Neural progenitor cell (in vitro differentiated cells): ENCODE data around the gene RALGAPA2. TPM values are rescaled to one million over a fixed set of nuclear protein-coding genes. Genes with fewer than 3 reads are reported as not detected.

Experiments used
- DNase-seq: peaks from one replicate; pipeline ENCODE4 v3.0.0-alpha.2; 2016; ENCODE audit warnings: low spot score
- H2AFZ ChIP-seq: fragments of 200-600 bp; sonication (generic); replicated peaks from 2 replicates; pipeline ENCODE4 v1.6.1; 2016; ENCODE audit warnings: antibody characterized with exemption
- H3F3A ChIP-seq: fragments of 200-600 bp; sonication (generic); 2 replicates; pipeline ENCODE4 v1.6.1; 2016; ENCODE audit warnings: antibody characterized with exemption, low read depth
- H3K27ac ChIP-seq: fragments of 200-600 bp; sonication (generic); 2 replicates; pipeline ENCODE4 v1.5.1; 2016; ENCODE audit warnings: mild to moderate bottlenecking
- H3K27me3 ChIP-seq: fragments of 200-600 bp; sonication (generic); 2 replicates; pipeline ENCODE4 v1.6.1; 2016; ENCODE audit warnings: mild to moderate bottlenecking, moderate library complexity
- H3K36me3 ChIP-seq: fragments of 200-600 bp; sonication (generic); 2 replicates; pipeline ENCODE4 v1.5.1; 2016
- H3K4me1 ChIP-seq: fragments of 200-600 bp; sonication (generic); 2 replicates; pipeline ENCODE4 v1.6.1; 2016; ENCODE audit warnings: mixed run types
- H3K4me2 ChIP-seq: fragments of 200-600 bp; sonication (generic); 2 replicates; pipeline ENCODE4 v1.6.1; 2016
- H3K4me3 ChIP-seq: fragments of 200-600 bp; sonication (generic); 2 replicates; pipeline ENCODE4 v1.5.1; 2016
- H3K79me2 ChIP-seq: fragments of 200-600 bp; sonication (generic); 2 replicates; pipeline ENCODE4 v1.6.1; 2016; ENCODE audit warnings: low read depth
- H3K9ac ChIP-seq: fragments of 200-600 bp; sonication (generic); 2 replicates; pipeline ENCODE4 v1.6.1; 2016
- H3K9me3 ChIP-seq: fragments of 200-600 bp; sonication (generic); 2 replicates; pipeline ENCODE4 v1.5.1; 2016; ENCODE audit warnings: low read depth
- H4K20me1 ChIP-seq: fragments of 200-600 bp; sonication (generic); 2 replicates; pipeline ENCODE4 v1.6.1; 2016; ENCODE audit warnings: low read depth
- H3K27ac Mint-ChIP-seq: 3 replicates; pipeline ENCODE4 v1.8.0; 2021; ENCODE audit warnings: mixed read lengths
- H3K27me3 Mint-ChIP-seq: 2 replicates; pipeline ENCODE4 v1.8.0; 2022; ENCODE audit warnings: low read depth, mild to moderate bottlenecking, inconsistent platforms, moderate library complexity, mixed read lengths; ENCODE audit not compliant: insufficient read depth
- H3K36me3 Mint-ChIP-seq: 3 replicates; pipeline ENCODE4 v1.8.0; 2021; ENCODE audit warnings: mixed read lengths
- H3K4me1 Mint-ChIP-seq: 3 replicates; pipeline ENCODE4 v1.8.0; 2021; ENCODE audit warnings: mixed read lengths
- H3K4me3 Mint-ChIP-seq: 3 replicates; pipeline ENCODE4 v1.8.0; 2021; ENCODE audit warnings: mild to moderate bottlenecking, moderate library complexity, mixed read lengths
- H3K9me3 Mint-ChIP-seq: 3 replicates; pipeline ENCODE4 v1.8.0; 2020; ENCODE audit warnings: mixed read lengths
- EZH2 ChIP-seq: fragments of 200-600 bp; sonication (generic); IDR thresholded peaks from 2 replicates; pipeline ENCODE4 v1.6.1; 2017; ENCODE audit warnings: antibody characterized with exemption, mild to moderate bottlenecking, moderate library complexity
- EZH2phosphoT487 ChIP-seq: fragments of 200-600 bp; sonication (generic); IDR thresholded peaks from 2 replicates; pipeline ENCODE4 v1.6.1; 2017; ENCODE audit warnings: antibody characterized with exemption
- total RNA-seq: library from RNA; depleted of rRNA; stranded (reverse); fragments of >200 nt; gene quantifications from 2 replicates; pipeline ENCODE4 v1.2.3, GENCODE V29; 2015; ENCODE audit warnings: low replicate concordance
- TF ChIP-seq, protein P1 (sequence below): fragments of 200-600 bp; sonication (generic); IDR thresholded peaks from 2 replicates; pipeline ENCODE4 v1.5.1; 2017; ENCODE audit warnings: antibody characterized with exemption, mild to moderate bottlenecking

RALGAPA2 gene
- total RNA-seq, 1 donor from 2014 or later, result 25.9 TPM

DNA sequence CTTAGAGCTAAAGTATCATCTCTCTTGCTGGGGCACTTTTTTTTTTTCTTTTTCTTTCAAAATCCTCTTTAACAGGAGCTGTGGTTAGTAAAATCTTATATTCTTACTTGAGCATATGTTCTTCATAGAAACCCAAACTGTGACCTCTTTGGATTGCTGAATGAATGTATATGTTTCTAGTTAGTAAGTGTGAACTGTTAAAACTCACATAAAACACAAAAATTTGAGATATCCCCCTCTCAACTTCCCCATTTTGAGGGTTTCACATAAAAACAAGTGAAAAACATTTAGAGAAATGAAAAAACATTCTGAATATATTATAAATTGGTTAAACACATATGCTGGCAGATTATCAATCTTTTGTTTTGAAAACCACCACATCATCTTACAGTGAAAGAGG lies 266.4 kb downstream of the RALGAPA2 start:
- H3K79me2 ChIP-seq, result no peaks in the 10 kb centered on the region
- peaks cover 36% of the 10 kb centered on the region for H3K4me1 ChIP-seq
- no peaks in the 10 kb centered on the region for H4K20me1 ChIP-seq
- no peak overlapping the region for H3K9ac ChIP-seq
- no peak overlapping the region for H3K4me3 Mint-ChIP-seq
- H3K36me3 Mint-ChIP-seq, result no peaks in the 10 kb centered on the region
- peaks cover 8% of the 10 kb centered on the region for H3K27me3 Mint-ChIP-seq
- no peaks in the 10 kb centered on the region for H3K36me3 ChIP-seq
- no peaks in the 10 kb centered on the region for H3K9me3 Mint-ChIP-seq
- H3K4me3 ChIP-seq, result no peak overlapping the region
- H3K9me3 ChIP-seq, result no peaks in the 10 kb centered on the region
- no peak for TF ChIP-seq EZH2phosphoT487
- no peak for TF ChIP-seq EZH2
- TF ChIP-seq, protein P1, sequence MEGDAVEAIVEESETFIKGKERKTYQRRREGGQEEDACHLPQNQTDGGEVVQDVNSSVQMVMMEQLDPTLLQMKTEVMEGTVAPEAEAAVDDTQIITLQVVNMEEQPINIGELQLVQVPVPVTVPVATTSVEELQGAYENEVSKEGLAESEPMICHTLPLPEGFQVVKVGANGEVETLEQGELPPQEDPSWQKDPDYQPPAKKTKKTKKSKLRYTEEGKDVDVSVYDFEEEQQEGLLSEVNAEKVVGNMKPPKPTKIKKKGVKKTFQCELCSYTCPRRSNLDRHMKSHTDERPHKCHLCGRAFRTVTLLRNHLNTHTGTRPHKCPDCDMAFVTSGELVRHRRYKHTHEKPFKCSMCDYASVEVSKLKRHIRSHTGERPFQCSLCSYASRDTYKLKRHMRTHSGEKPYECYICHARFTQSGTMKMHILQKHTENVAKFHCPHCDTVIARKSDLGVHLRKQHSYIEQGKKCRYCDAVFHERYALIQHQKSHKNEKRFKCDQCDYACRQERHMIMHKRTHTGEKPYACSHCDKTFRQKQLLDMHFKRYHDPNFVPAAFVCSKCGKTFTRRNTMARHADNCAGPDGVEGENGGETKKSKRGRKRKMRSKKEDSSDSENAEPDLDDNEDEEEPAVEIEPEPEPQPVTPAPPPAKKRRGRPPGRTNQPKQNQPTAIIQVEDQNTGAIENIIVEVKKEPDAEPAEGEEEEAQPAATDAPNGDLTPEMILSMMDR, result no peak
- no peak for DNase-seq
- H3K4me1 Mint-ChIP-seq, result peaks cover 26% of the 10 kb centered on the region
- H3K27ac Mint-ChIP-seq, result no peak overlapping the region
- no peaks in the 10 kb centered on the region for H3F3A ChIP-seq
- no peak overlapping the region for H3K27ac ChIP-seq
- no peak overlapping the region for H3K4me2 ChIP-seq
- H3K27me3 ChIP-seq, result no peaks in the 10 kb centered on the region
- H2AFZ ChIP-seq, result no peak overlapping the region

DNA sequence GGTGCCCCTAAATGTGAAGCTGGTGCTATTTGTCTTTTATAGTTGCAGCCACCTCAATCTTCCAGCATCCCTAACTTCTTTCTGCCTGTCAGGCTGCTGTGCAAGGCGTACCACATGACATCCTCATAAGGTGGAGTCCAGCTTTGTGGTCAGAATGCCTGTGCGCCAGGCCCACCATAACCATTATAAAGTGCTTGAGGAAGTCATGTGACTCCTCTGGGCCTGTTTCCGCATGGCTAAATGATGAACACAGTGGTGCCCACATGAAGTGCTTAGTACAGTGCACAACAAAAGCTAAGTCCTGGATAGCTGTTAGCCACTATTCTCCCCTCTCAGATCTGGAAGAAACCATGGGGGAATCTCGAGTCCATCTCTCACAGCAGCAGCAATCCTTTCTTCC lies 268.9 kb downstream of the RALGAPA2 start:
- no peaks in the 10 kb centered on the region for H4K20me1 ChIP-seq
- TF ChIP-seq, protein P1, result no peak
- TF ChIP-seq EZH2 (no peak), EZH2phosphoT487 (no peak)
- H3K9me3 ChIP-seq, result no peaks in the 10 kb centered on the region
- H2AFZ ChIP-seq, result no peak overlapping the region
- Mint-ChIP-seq H3K27ac (no peak overlapping the region), H3K9me3 (no peaks in the 10 kb centered on the region), H3K4me3 (no peak overlapping the region), H3K27me3 (peaks cover 6% of the 10 kb centered on the region), H3K4me1 (peaks cover 20% of the 10 kb centered on the region), H3K36me3 (no peaks in the 10 kb centered on the region)
- H3K4me1 ChIP-seq, result peaks cover 29% of the 10 kb centered on the region
- H3K27ac ChIP-seq, result no peak overlapping the region
- H3K4me3 ChIP-seq, result no peak overlapping the region
- DNase-seq, result no peak
- no peaks in the 10 kb centered on the region for H3K27me3 ChIP-seq
- H3K79me2 ChIP-seq, result no peaks in the 10 kb centered on the region
- no peaks in the 10 kb centered on the region for H3F3A ChIP-seq
- no peaks in the 10 kb centered on the region for H3K36me3 ChIP-seq
- no peak overlapping the region for H3K9ac ChIP-seq
- no peak overlapping the region for H3K4me2 ChIP-seq

DNA sequence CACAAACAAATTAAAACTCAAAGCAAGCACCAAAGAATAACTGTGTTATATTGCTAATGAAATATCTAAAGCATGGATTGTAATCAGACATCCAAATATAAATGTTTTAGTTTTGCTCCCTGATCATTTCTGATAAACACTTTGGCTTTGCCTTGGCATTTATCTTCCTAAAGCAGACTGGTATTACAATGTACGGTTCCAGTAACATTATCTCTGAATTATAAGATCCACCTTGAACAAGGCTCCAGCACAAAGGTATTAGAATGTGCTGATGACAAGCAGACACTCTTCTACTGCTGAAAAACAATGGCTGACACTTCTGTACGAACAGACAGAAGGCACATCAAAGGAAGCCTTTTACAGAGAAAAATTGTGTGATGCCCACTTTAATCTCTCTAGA lies 270.0 kb downstream of the RALGAPA2 start:
- no peak for DNase-seq
- no peak overlapping the region for H3K27ac ChIP-seq
- H3K79me2 ChIP-seq, result no peaks in the 10 kb centered on the region
- H3K27me3 ChIP-seq, result no peaks in the 10 kb centered on the region
- H3K9me3 ChIP-seq, result no peaks in the 10 kb centered on the region
- no peaks in the 10 kb centered on the region for H3K36me3 ChIP-seq
- TF ChIP-seq EZH2phosphoT487 (no peak), EZH2 (no peak)
- H3K9me3 Mint-ChIP-seq, result no peaks in the 10 kb centered on the region
- H3K36me3 Mint-ChIP-seq, result peaks cover 3% of the 10 kb centered on the region
- H3K4me1 ChIP-seq, result peaks cover 23% of the 10 kb centered on the region
- no peak overlapping the region for H3K4me3 ChIP-seq
- H3K4me3 Mint-ChIP-seq, result no peak overlapping the region
- H3K9ac ChIP-seq, result no peak overlapping the region
- H3K27ac Mint-ChIP-seq, result no peak overlapping the region
- H3K27me3 Mint-ChIP-seq, result peaks cover 6% of the 10 kb centered on the region
- peaks cover 20% of the 10 kb centered on the region for H3K4me1 Mint-ChIP-seq
- H3K4me2 ChIP-seq, result no peak overlapping the region
- no peaks in the 10 kb centered on the region for H4K20me1 ChIP-seq
- no peaks in the 10 kb centered on the region for H3F3A ChIP-seq
- no peak overlapping the region for H2AFZ ChIP-seq

DNA sequence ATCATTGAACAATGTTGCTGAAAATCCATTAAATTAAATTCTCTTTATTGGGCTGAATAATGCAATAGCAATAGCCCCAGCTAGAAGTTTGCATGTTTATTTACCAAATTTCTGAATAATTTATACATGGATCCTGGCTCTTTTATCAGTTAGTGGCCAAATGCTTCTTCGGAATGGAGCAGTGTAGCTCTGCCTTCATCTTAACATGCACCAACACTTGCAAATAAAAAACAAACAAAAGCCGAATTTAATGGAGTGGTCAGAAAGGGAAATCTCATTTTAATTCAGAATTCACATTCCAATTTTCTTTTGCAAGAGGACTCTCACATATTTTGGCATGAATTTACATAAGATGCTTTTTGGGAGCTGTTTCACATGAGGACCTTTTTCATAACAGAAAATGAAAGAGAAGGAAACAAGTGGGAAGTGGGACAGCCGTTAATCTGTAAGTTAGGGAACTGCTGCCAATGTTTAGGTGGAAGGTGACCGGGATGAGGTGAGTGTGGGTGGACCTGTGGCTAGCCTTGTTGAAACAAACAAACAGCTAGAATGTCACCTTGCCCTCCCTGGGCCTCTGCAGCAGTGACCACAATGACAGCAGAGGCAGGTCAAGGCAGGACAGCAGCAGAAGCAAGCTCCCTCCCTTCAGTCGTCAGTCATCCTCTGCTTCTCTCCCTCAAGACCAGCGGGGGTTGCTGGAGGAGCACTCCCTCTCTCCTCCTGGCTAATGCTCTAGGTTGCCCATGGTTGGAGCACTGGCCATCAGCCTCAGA lies 271.4 kb downstream of the RALGAPA2 start:
- no peaks in the 10 kb centered on the region for H3K9me3 ChIP-seq
- Mint-ChIP-seq H3K9me3 (no peaks in the 10 kb centered on the region), H3K4me1 (peaks cover 14% of the 10 kb centered on the region), H3K27ac (no peak overlapping the region), H3K4me3 (no peak overlapping the region), H3K36me3 (peaks cover 8% of the 10 kb centered on the region), H3K27me3 (peaks cover 6% of the 10 kb centered on the region)
- H3K27ac ChIP-seq, result no peak overlapping the region
- TF ChIP-seq, protein P1, result no peak
- no peak for TF ChIP-seq EZH2
- no peak for TF ChIP-seq EZH2phosphoT487
- no peak overlapping the region for H3K4me2 ChIP-seq
- no peak for DNase-seq
- no peak overlapping the region for H3K4me3 ChIP-seq
- H3K4me1 ChIP-seq, result peaks cover 12% of the 10 kb centered on the region
- no peak overlapping the region for H2AFZ ChIP-seq
- no peaks in the 10 kb centered on the region for H3K36me3 ChIP-seq
- no peaks in the 10 kb centered on the region for H3K79me2 ChIP-seq
- no peaks in the 10 kb centered on the region for H4K20me1 ChIP-seq
- no peaks in the 10 kb centered on the region for H3K27me3 ChIP-seq
- no peak overlapping the region for H3K9ac ChIP-seq
- no peaks in the 10 kb centered on the region for H3F3A ChIP-seq
